Endothelial cell of umbilical vein (primary cell): ENCODE results near the gene BAMBI.

Experiments used
- CTCF ChIP-seq, 2 donors: IDR thresholded peaks; 1 replicate in 1 of 2; 2 replicates in 1 of 2; pipeline ENCODE4 v1.5.1; 2011; ENCODE audit warnings: low read length in 2 of 2, mild to moderate bottlenecking in 2 of 2, moderate library complexity in 2 of 2, control low read depth in 1 of 2, inconsistent platforms in 1 of 2, low read depth in 1 of 2; ENCODE audit not compliant: insufficient read depth in 1 of 2; ENCODE audit errors: extremely low read depth in 1 of 2
- EZH2 ChIP-seq: IDR thresholded peaks from 2 replicates; pipeline ENCODE4 v1.6.1; 2012; ENCODE audit warnings: borderline replicate concordance, low read depth, mild to moderate bottlenecking, moderate library complexity, low read length, inconsistent platforms; ENCODE audit not compliant: severe bottlenecking
- MYC ChIP-seq: IDR thresholded peaks from one replicate; pipeline ENCODE4 v1.6.1; 2011; ENCODE audit warnings: mild to moderate bottlenecking, low read depth, low read length
- POLR2A ChIP-seq: IDR thresholded peaks from 2 replicates; pipeline ENCODE4 v1.6.1; 2012; ENCODE audit warnings: low read depth, mild to moderate bottlenecking, control low read depth, low read length
- POLR2AphosphoS5 ChIP-seq: IDR thresholded peaks from 2 replicates; pipeline ENCODE4 v1.6.1; 2012; ENCODE audit warnings: low read depth, mild to moderate bottlenecking, control low read depth, low read length, moderate library complexity; ENCODE audit not compliant: insufficient read depth

GRCh38 chr10:28732091-28732490 lies 54.8 kb downstream of the BAMBI start:
- TF ChIP-seq EZH2, result no peak
- TF ChIP-seq CTCF (IDR thresholded peaks at IDR 0.05; ENCODE audit: extremely low read depth in 1 of 2, insufficient read depth in 1 of 2, low read depth in 1 of 2, low read length in 2 of 2), result no peak
- no peak for TF ChIP-seq POLR2AphosphoS5
- TF ChIP-seq POLR2A, result no peak
- TF ChIP-seq MYC, result no peak
